GM12872 (cell line): ENCODE results near the gene KHDC4.

Experiments
- CTCF ChIP-seq: IDR thresholded peaks from 3 replicates; pipeline ENCODE4 v1.5.1; 2011; ENCODE audit warnings: low read depth, mild to moderate bottlenecking, low read length, moderate library complexity; ENCODE audit not compliant: insufficient read depth

Gene KHDC4

GRCh38 chr1:155890251-155890650 lies 44.0 kb downstream of the KHDC4 start:
- TF ChIP-seq CTCF, result no peak

- TF ChIP-seq CTCF, result no peak
Measured at GRCh38 chr1:155889566-155889965, 44.6 kb downstream of the KHDC4 start.

DNA sequence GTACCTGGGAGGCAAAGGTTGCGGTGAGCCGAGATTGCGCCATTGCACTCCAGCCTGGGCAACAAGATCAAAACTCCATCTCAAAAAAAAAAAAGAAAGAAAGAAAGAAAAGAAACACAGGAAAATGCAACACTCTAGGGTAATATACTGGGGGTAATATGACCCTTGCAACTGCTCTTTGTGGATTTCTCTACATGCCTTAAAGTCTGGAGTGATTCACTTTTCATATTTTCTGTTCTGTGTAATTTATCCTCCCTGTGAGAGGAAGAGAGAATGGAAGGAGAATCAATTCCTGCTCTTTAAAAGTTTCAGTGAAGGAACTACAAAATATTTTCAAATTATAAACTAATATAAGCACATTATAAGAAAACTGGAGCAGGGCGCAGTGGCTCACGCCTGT lies 45.7 kb downstream of the KHDC4 start:
- no peak for TF ChIP-seq CTCF

GRCh38 chr1:155884982-155885381 lies 49.2 kb downstream of the KHDC4 start:
- no peak for TF ChIP-seq CTCF

- no peak for TF ChIP-seq CTCF
Measured at GRCh38 chr1:155884031-155884960, 49.9 kb downstream of the KHDC4 start.

- TF ChIP-seq CTCF, result no peak
Measured at GRCh38 chr1:155882766-155883165, 51.4 kb downstream of the KHDC4 start.

- no peak for TF ChIP-seq CTCF
Measured at GRCh38 chr1:155882235-155882634, 52.0 kb downstream of the KHDC4 start.
